Mesenchymal stem cell (in vitro differentiated cells and primary cell): ENCODE measurements around the gene GFRA1.

Experiments used
- DNase-seq: peaks from one replicate; pipeline ENCODE4 v3.0.0-alpha.2; 2013
- H2AFZ ChIP-seq: one replicate; pipeline ENCODE4 v1.6.1; 2013; ENCODE audit warnings: low read depth, mild to moderate bottlenecking, control low read depth, inconsistent platforms, low read length, moderate library complexity
- H2AK5ac ChIP-seq: 2 replicates; pipeline ENCODE4 v1.6.1; 2013; ENCODE audit warnings: low read length, moderate library complexity, mild to moderate bottlenecking, inconsistent platforms; ENCODE audit not compliant: severe bottlenecking
- H2BK120ac ChIP-seq: one replicate; pipeline ENCODE4 v1.6.1; 2013; ENCODE audit warnings: low read depth, mild to moderate bottlenecking, inconsistent platforms, low read length, moderate library complexity
- H2BK12ac ChIP-seq, 2 experiments: one replicate each; pipeline ENCODE4 v1.6.1; 2013; ENCODE audit warnings: inconsistent platforms in 2 of 2, low read length in 2 of 2, mild to moderate bottlenecking in 2 of 2, moderate library complexity in 2 of 2, control low read depth in 1 of 2
- H2BK15ac ChIP-seq: one replicate; pipeline ENCODE4 v1.6.1; 2013; ENCODE audit warnings: mild to moderate bottlenecking, low read depth, inconsistent platforms; ENCODE audit not compliant: poor library complexity, severe bottlenecking
- H2BK5ac ChIP-seq: 2 replicates; pipeline ENCODE4 v1.6.1; 2013; ENCODE audit warnings: low read depth, mild to moderate bottlenecking, low read length, control low read depth, inconsistent platforms; ENCODE audit not compliant: poor library complexity, severe bottlenecking
- H3K14ac ChIP-seq, 2 experiments: one replicate each; pipeline ENCODE4 v1.6.1; 2013; ENCODE audit warnings: inconsistent platforms in 2 of 2, low read length in 2 of 2, control low read depth in 1 of 2, mild to moderate bottlenecking in 1 of 2, moderate library complexity in 1 of 2
- H3K18ac ChIP-seq, 2 experiments: one replicate each; pipeline ENCODE4 v1.6.1; 2013; ENCODE audit warnings: inconsistent platforms in 2 of 2, low read length in 2 of 2, control low read depth in 1 of 2, low read depth in 1 of 2, mild to moderate bottlenecking in 1 of 2
- H3K23ac ChIP-seq, 2 experiments: one replicate each; pipeline ENCODE4 v1.6.1; 2013; ENCODE audit warnings: inconsistent platforms in 2 of 2, low read length in 2 of 2, mild to moderate bottlenecking in 2 of 2, moderate library complexity in 2 of 2, control low read depth in 1 of 2
- H3K27ac ChIP-seq: 2 replicates; pipeline ENCODE4 v1.5.1; 2013; ENCODE audit warnings: mild to moderate bottlenecking, moderate library complexity, low read length, control low read depth, inconsistent platforms; ENCODE audit not compliant: poor library complexity, severe bottlenecking
- H3K27me3 ChIP-seq, 2 experiments: 2 replicates each; pipeline versions ENCODE4 v1.6.1 to v1.7.0; 2013; ENCODE audit warnings: low read length in 2 of 2, mild to moderate bottlenecking in 2 of 2, moderate library complexity in 2 of 2, control low read depth in 1 of 2, inconsistent platforms in 1 of 2; ENCODE audit not compliant: control insufficient read depth in 1 of 2, insufficient read depth in 1 of 2
- H3K36me3 ChIP-seq, 2 experiments: 2 replicates each; pipeline versions ENCODE4 v1.6.1 to v1.7.0; 2013; ENCODE audit warnings: low read length in 2 of 2, control low read depth in 1 of 2, inconsistent platforms in 1 of 2, low read depth in 1 of 2, mild to moderate bottlenecking in 1 of 2; ENCODE audit not compliant: insufficient read depth in 2 of 2, control insufficient read depth in 1 of 2
- H3K4ac ChIP-seq, 2 experiments: one replicate each; pipeline ENCODE4 v1.6.1; 2013; ENCODE audit warnings: inconsistent platforms in 2 of 2, low read length in 2 of 2, mild to moderate bottlenecking in 2 of 2, moderate library complexity in 2 of 2, control low read depth in 1 of 2, low read depth in 1 of 2
- H3K4me1 ChIP-seq: 2 replicates; pipeline ENCODE4 v1.6.1; 2013; ENCODE audit warnings: low read depth, low read length, control low read depth; ENCODE audit not compliant: control insufficient read depth, insufficient read depth
- H3K4me2 ChIP-seq: 2 replicates; pipeline ENCODE4 v1.6.1; 2013; ENCODE audit warnings: low read length, mild to moderate bottlenecking, inconsistent platforms; ENCODE audit not compliant: poor library complexity, severe bottlenecking
- H3K4me3 ChIP-seq, 2 experiments: 2 replicates each; pipeline versions ENCODE4 v1.5.1 to v1.7.0; 2013; ENCODE audit warnings: low read length in 2 of 2, mild to moderate bottlenecking in 2 of 2, control low read depth in 1 of 2, low read depth in 1 of 2; ENCODE audit not compliant: insufficient read depth in 1 of 2
- H3K79me1 ChIP-seq: replicated peaks from 2 replicates; pipeline ENCODE4 v1.6.1; 2013; ENCODE audit warnings: mild to moderate bottlenecking, control low read depth, low read length, inconsistent platforms; ENCODE audit not compliant: poor library complexity, severe bottlenecking
- H3K9ac ChIP-seq: 2 replicates; pipeline ENCODE4 v1.7.0; 2013; ENCODE audit warnings: mild to moderate bottlenecking, low read length, moderate library complexity
- H3K9me3 ChIP-seq: 2 replicates; pipeline ENCODE4 v1.7.0; 2013; ENCODE audit warnings: mild to moderate bottlenecking, low read length; ENCODE audit not compliant: control insufficient read depth
- H4K8ac ChIP-seq: one replicate; pipeline ENCODE4 v1.6.1; 2013; ENCODE audit warnings: inconsistent platforms, mild to moderate bottlenecking, low read length, moderate library complexity
- H4K91ac ChIP-seq: one replicate; pipeline ENCODE4 v1.6.1; 2013; ENCODE audit warnings: mild to moderate bottlenecking, low read length, inconsistent platforms
- WGBS: methylation state at CpG from one replicate; pipeline ENCODE4 v1.1.7; 2013; ENCODE audit warnings: mixed read lengths; 5-methylcytosine and 5-hydroxymethylcytosine counted together

GFRA1 gene

GRCh38 chr10:116094356-116094755, 178.7 kb downstream of the GFRA1 start:
- Histone ChIP-seq H2BK15ac (no peak overlapping the region), H3K27me3 (no peaks in the 10 kb centered on the region), H2BK120ac (no peak overlapping the region), H3K4me3 (no peak overlapping the region), H3K79me1 (peaks cover 4% of the 10 kb centered on the region), H2AFZ (no peak overlapping the region), H4K8ac (no peak overlapping the region), H3K9ac (no peak overlapping the region), H3K14ac (no peak overlapping the region), H3K9me3 (no peaks in the 10 kb centered on the region), H2AK5ac (no peak overlapping the region), H2BK12ac (no peak overlapping the region), H3K18ac (no peak overlapping the region), H3K36me3 (peaks cover 0 to 18% of the 10 kb centered on the region in 2 experiments), H4K91ac (no peak overlapping the region), H3K4me1 (peaks cover 20% of the 10 kb centered on the region), H3K4me2 (no peak overlapping the region), H3K23ac (no peak overlapping the region), H2BK5ac (no peak overlapping the region), H3K27ac (no peak overlapping the region), H3K4ac (no peak overlapping the region)
- DNase-seq = no peak
- 97% methylated on average over 5 of the region's 6 CpGs for WGBS

- Histone ChIP-seq H3K4me1 (peaks cover 18% of the 10 kb centered on the region), H3K4me2 (no peak overlapping the region), H2AK5ac (no peak overlapping the region), H2BK120ac (no peak overlapping the region), H3K4me3 (no peak overlapping the region), H3K9me3 (no peaks in the 10 kb centered on the region), H3K79me1 (peaks cover 4% of the 10 kb centered on the region), H3K4ac (no peak overlapping the region), H3K23ac (no peak overlapping the region), H3K18ac (no peak overlapping the region), H3K27ac (no peak overlapping the region), H3K9ac (no peak overlapping the region), H3K27me3 (no peaks in the 10 kb centered on the region), H2BK15ac (no peak overlapping the region), H2AFZ (no peak overlapping the region), H4K8ac (no peak overlapping the region), H2BK12ac (no peak overlapping the region), H3K36me3 (peaks cover 0 to 22% of the 10 kb centered on the region in 2 experiments), H3K14ac (no peak overlapping the region), H2BK5ac (no peak overlapping the region), H4K91ac (no peak overlapping the region)
- DNase-seq = no peak
- 84% methylated on average over 9 of the region's 9 CpGs for WGBS
Measured at GRCh38 chr10:116093031-116093430, 180.0 kb downstream of the GFRA1 start.

- Histone ChIP-seq H2BK120ac (no peak overlapping the region), H2AFZ (no peak overlapping the region), H2BK15ac (no peak overlapping the region), H2BK12ac (no peak overlapping the region), H3K36me3 (peaks cover 0 to 42% of the 10 kb centered on the region in 2 experiments), H3K4me3 (no peak overlapping the region), H3K27ac (no peak overlapping the region), H4K91ac (no peak overlapping the region), H3K18ac (peak overlapping the region in 1 of 2 experiments; percentile 18), H3K9me3 (no peaks in the 10 kb centered on the region), H3K79me1 (peaks cover 2% of the 10 kb centered on the region), H3K14ac (no peak overlapping the region), H3K4ac (no peak overlapping the region), H2AK5ac (no peak overlapping the region), H4K8ac (no peak overlapping the region), H3K4me2 (no peak overlapping the region), H3K4me1 (peaks cover 4% of the 10 kb centered on the region), H2BK5ac (no peak overlapping the region), H3K9ac (no peak overlapping the region), H3K27me3 (no peaks in the 10 kb centered on the region), H3K23ac (no peak overlapping the region)
- 29% methylated on average over 6 of the region's 6 CpGs for WGBS
- DNase-seq = peak; percentile 16
Measured at GRCh38 chr10:116088985-116089384, 184.0 kb downstream of the GFRA1 start.

GRCh38 chr10:116085323-116085722, 187.7 kb downstream of the GFRA1 start:
- Histone ChIP-seq H3K9ac (no peak overlapping the region), H3K4me1 (peaks cover 8% of the 10 kb centered on the region), H3K18ac (no peak overlapping the region), H3K14ac (no peak overlapping the region), H3K23ac (no peak overlapping the region), H2AFZ (no peak overlapping the region), H3K27me3 (no peaks in the 10 kb centered on the region), H2BK15ac (no peak overlapping the region), H4K8ac (no peak overlapping the region), H3K9me3 (no peaks in the 10 kb centered on the region), H3K79me1 (no peaks in the 10 kb centered on the region), H3K4ac (no peak overlapping the region), H3K36me3 (peaks cover 0 to 33% of the 10 kb centered on the region in 2 experiments), H2BK120ac (no peak overlapping the region), H3K4me3 (no peak overlapping the region), H2BK5ac (no peak overlapping the region), H3K27ac (no peak overlapping the region), H4K91ac (no peak overlapping the region), H3K4me2 (no peak overlapping the region), H2BK12ac (no peak overlapping the region), H2AK5ac (no peak overlapping the region)
- no peak for DNase-seq
- WGBS = 71% methylated on average over 3 of the region's 4 CpGs
